Embryonic facial prominence (tissue), 1 donor: ENCODE data around the gene CYB5B.
"Not testable (repeated sequence)": the region's sequence is repeated elsewhere in the genome, so short reads cannot be mapped to it uniquely, and the experiment has no call there.

ENCODE experiments used
- DNase-seq: peaks from one replicate; pipeline ENCODE4 v3.0.0-alpha.2; 2016; ENCODE audit errors: extremely low spot score

The CYB5B gene

DNA sequence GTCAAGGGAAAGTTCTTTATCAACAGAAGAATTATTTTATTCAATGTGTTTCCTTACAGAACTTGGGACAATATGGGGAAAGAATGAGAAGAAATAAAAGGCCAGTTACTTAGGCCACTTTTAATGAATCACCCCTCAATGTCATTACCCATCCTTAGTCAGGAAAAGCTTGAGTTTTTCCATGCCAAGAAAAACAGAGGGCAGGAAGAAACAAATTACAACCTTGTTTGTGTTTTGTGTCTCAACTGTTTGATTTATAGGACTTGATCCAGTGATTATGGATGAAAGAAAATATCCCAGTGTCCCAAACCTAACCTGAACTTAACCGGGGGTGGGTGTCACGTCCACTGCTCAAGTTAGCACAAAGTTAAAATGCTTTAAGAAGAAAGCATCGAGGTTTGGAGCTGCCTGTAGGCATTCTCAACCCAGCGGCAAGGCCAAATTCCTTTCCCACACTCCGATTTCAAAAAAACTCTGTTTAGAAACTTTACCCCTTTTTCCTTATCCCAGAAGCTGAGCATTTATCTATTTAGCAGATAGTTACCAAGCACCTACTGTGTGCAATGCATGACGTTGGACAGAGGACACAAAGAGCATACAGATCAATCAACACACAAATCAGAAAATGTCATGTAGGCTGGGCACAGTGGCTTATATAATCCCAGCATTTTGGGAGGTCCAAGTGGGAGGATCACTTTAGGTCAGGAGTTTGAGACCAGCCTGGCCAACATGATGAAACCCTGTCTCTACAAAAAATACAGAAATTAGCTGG, 14.0 kb upstream of the CYB5B start:
- DNase-seq = no peak

GRCh38 chr16:69411064-69411985, 13.1 kb upstream of the CYB5B start:
- no peak for DNase-seq

DNA sequence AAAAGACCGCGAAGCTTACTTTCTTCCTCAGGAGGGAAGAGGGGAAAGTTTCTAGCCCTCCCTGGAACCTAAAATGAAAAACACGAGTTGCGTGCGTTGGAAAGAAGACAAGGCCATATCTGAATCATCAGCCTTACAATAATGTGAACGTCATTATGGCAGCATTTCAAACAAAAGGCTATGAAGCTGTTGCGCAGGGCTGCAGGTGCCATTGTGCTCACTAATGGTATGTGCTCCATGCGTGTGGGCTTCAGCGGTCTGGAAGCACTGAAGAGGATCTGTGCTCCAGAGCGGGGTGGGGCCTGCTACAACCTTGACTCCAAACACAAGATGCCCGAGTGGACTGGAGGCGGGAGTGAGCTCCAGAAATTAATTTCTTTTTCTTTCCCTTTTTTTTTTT, 12.1 kb upstream of the CYB5B start:
- DNase-seq = no peak

DNA sequence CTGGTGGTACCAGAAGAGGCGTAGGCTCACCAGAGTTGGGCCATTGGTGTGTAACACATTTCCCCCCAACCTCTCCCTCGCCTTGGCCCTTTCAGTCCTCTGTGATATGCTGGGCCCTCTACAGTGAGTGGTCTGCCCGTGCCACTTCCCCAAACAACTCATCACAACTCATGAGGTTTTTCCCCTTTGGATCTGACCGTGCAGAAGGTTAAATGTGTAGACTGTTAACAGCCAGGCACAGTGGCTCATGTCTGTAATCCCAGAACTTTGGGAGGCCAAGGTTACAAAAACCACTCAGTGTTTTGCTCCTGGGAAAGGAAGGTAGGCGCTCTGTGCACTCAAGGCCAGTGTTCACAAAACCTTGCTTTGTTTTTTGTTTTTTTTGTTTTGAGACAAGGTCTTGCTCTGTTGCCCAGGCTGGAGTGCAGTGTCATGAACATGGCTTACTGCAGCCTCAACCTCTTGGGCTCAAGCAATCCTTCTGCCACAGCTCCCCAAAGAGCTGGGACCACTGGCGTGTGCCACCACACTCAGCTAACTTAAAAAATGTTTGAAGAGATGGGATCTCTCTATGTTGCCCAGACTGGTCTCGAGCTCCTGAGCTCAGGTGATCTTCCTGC, 11.3 kb upstream of the CYB5B start:
- DNase-seq = no peak

GRCh38 chr16:69417520-69418199, 6.8 kb upstream of the CYB5B start:
- DNase-seq = no peak

DNA sequence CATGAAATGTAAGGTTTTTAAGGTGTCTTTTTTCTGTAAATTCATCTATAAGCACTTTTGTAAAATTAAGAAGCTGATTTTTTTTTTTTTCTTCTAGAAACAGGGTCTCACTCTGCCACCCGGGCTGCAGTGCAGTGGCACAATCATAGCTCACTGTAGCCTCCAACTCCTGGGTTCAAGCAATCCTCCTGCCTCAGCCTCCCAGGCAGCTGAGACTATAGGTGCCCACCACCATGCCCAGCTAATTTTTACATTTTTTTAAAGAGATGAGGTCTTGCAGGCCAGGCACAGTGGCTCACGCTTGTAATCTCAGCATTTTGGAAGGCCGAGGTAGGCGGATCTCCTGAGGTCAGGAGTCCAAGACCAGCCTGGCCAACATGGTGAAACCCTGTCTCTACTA, 4.5 kb upstream of the CYB5B start:
- no peak for DNase-seq

- no peak for DNase-seq
Observed at GRCh38 chr16:69423189-69423588, 1.2 kb upstream of the CYB5B start.

GRCh38 chr16:69424935-69425784, 741 bp downstream of the CYB5B start:
- DNase-seq = no peak

DNA sequence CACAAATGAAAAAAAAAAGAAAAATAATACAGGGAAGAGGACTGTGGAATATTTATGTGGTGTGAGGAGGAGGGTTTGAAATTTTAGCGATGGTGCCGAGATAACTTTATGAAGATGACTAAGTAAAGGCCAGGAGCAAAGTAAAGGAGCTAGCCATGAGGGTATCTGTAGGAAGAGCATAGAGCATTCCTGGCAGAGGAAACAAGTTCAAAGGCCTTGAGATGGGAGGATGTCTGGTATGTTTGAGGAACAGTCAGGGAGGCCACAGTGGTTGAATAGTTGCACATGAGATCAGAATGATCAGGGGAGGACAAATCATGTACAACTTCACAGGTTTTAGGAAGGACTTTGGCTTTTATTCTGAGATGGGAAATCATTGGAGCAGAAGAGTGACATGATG, 4.2 kb downstream of the CYB5B start:
- DNase-seq = no peak

- not testable (repeated sequence) for DNase-seq
Observed at GRCh38 chr16:69429058-69429640, 4.7 kb downstream of the CYB5B start.

DNA sequence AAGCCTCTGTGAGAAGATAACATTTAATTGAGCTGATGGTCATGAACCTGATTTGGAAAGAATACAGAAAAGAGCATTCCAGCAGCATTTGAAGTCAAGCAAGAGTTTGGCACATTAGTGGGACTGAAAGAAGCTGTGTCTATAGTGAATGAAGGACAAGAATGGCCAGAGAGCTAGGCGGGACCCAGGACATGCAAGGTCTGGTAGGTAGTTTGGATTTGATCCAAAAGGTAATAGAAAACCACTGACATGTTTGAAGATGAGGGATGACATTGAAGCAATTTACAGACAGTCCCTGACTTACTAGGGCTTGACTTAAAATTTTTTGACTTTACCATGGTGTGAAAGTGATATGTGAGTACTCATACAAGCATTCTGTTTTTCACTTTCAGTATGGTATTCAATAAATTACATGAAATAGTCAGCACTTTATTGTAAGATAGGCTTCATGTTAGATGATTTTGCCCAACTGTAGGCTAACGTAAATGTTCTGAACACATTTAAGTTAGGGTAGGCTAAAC, 7.6 kb downstream of the CYB5B start:
- no peak for DNase-seq

GRCh38 chr16:69434066-69434465, 9.6 kb downstream of the CYB5B start:
- no peak for DNase-seq

- no peak for DNase-seq
Observed at GRCh38 chr16:69435977-69436820, 11.8 kb downstream of the CYB5B start.

GRCh38 chr16:69436896-69437295, 12.5 kb downstream of the CYB5B start:
- DNase-seq = no peak

DNA sequence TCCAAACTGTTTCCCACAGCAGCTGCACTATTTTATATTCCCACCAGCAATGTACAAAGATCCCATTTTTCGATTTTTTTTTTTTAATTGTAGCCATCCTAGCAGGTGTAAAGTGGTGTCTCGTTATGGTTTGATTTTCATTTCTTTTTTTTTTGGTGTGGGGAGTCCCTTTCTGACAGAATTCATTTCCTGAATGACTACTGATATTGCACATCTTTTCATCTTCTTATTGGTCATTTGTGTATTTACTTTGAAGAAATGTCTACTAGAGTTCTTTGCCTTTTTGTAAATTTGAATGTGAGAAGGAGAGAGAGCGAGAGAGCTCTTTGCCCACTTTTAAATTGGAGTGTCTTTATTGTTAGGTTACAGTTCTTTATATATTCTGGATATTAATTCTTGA, 14.0 kb downstream of the CYB5B start:
- DNase-seq = no peak

DNA sequence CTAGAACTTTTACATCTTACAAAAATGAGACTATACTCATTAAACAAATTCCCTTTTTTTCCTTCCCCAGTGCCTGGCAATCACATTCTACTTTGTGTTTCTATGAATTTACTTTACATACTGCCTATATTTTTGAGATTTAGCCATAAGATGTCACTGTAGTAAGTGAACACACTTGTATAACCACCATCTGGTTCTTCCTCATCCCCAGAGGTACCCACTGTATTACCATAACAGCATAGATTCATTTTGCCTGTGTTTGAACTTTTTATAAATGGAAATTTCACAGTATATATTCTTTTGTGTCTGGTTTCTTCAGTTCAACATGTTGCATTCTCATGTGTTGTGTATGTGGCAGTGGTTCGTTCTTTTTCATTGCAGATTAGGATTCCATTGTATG, 15.8 kb downstream of the CYB5B start:
- DNase-seq = no peak

DNA sequence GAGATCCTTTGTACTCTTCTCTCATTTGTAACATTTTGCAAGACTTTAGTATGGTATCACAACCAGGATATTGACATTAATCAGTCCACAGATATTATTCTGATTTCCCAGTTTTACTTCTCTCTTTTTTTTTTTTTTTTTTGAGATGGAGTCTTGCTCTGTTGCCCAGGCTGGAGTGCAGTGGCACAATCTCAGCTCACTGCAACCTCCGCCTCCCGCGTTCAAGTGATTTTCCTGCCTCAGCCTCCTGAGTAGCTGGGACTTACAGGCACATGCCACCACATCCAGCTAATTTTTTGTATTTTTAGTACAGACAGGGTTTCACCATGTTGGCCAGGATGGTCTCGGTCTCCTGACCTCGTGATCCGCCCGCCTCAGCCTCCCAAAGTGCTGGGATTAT, 16.6 kb downstream of the CYB5B start:
- not testable (repeated sequence) for DNase-seq

DNA sequence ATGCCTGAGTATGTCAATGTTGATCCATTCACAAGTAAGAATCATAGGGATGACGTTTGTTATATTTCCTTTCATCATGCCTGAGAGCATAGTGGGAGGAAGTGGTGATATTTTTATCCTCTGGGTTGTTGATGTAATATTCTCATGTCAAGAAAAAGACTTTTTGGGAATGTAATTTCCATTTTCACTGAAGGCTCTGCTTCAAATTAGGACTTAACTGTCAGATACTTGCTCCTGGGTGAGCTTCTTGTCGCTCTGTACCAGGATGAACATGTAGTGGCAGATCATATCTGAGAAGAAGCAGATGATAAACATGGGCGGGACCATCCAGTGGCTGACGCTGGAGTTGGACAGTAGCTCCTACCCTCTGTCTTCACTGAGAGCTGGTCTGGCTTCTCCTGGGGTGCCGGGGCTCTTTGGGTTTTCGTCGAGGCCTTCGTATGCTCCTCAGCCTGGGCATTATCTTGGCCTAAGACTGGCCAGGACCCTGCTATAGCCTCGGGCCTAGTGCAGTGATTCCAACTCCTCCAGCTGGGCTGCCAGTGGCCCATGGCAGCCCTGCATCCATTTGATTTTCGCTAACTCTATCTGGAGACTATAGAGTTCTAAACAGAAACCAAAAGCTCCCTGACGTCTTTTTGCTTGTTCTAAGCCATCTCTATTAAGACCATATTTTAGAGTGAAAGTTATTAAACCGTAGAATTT, 19.7 kb downstream of the CYB5B start:
- no peak for DNase-seq
